Measurements from ENCODE around the gene TNFRSF1B. TPM values are rescaled to one million over a fixed set of nuclear protein-coding genes. Genes with fewer than 3 reads are reported as not detected.

The TNFRSF1B gene
- total RNA-seq, 1 donor from 2014 or later, result 5.1 TPM

- peak overlapping the region; percentile 68 for H3K4me3 Mint-ChIP-seq (ENCODE audit: unreplicated experiment)
- no peak for TF ChIP-seq CTCF (IDR thresholded peaks at IDR 0.05; ENCODE audit: partially characterized antibody, unreplicated experiment)
- no peaks in the 10 kb centered on the region for H3K36me3 Mint-ChIP-seq (ENCODE audit: unreplicated experiment)
- H3K27ac Mint-ChIP-seq (ENCODE audit: unreplicated experiment), result no peak overlapping the region
- DNase-seq, result no peak
- peaks cover 4% of the 10 kb centered on the region for H3K9me3 Mint-ChIP-seq (ENCODE audit: unreplicated experiment)
- peaks cover 2% of the 10 kb centered on the region for H3K27me3 Mint-ChIP-seq (ENCODE audit: unreplicated experiment)
- H3K4me1 Mint-ChIP-seq (ENCODE audit: low read depth, unreplicated experiment), result no peaks in the 10 kb centered on the region
These were observed 62.6 kb downstream of the TNFRSF1B start for GRCh38 chr1:12229386-12229834.

GRCh38 chr1:12229835-12230548, 63.2 kb downstream of the TNFRSF1B start, which contains the start of gene VPS13D:
VPS13D (plus strand) TSS chr1:12230030; CDS start chr1:12234267, 4,237 bp downstream.
- Mint-ChIP-seq H3K4me3 (ENCODE audit: unreplicated experiment) (peak within 1 kb of the TSS; percentile 84), H3K4me1 (ENCODE audit: low read depth, unreplicated experiment) (no peaks in the 10 kb centered on the region), H3K27me3 (ENCODE audit: unreplicated experiment) (peaks cover 2% of the 10 kb centered on the region), H3K27ac (ENCODE audit: unreplicated experiment) (no peak within 1 kb of the TSS), H3K36me3 (ENCODE audit: unreplicated experiment) (no peaks in the 10 kb centered on the region), H3K9me3 (ENCODE audit: unreplicated experiment) (peaks cover 4% of the 10 kb centered on the region)
- peak; percentile 90 for DNase-seq
- peak; percentile 98 for TF ChIP-seq CTCF (IDR thresholded peaks at IDR 0.05; ENCODE audit: partially characterized antibody, unreplicated experiment)

- H3K4me3 Mint-ChIP-seq (ENCODE audit: unreplicated experiment), result peak overlapping the region; percentile 84
- H3K27me3 Mint-ChIP-seq (ENCODE audit: unreplicated experiment), result peaks cover 2% of the 10 kb centered on the region
- peaks cover 4% of the 10 kb centered on the region for H3K9me3 Mint-ChIP-seq (ENCODE audit: unreplicated experiment)
- DNase-seq, result peak; percentile 27
- no peaks in the 10 kb centered on the region for H3K4me1 Mint-ChIP-seq (ENCODE audit: low read depth, unreplicated experiment)
- H3K36me3 Mint-ChIP-seq (ENCODE audit: unreplicated experiment), result no peaks in the 10 kb centered on the region
- H3K27ac Mint-ChIP-seq (ENCODE audit: unreplicated experiment), result no peak overlapping the region
- TF ChIP-seq CTCF (IDR thresholded peaks at IDR 0.05; ENCODE audit: partially characterized antibody, unreplicated experiment), result no peak
These were observed 63.9 kb downstream of the TNFRSF1B start for GRCh38 chr1:12230549-12231275.

GRCh38 chr1:12231276-12231595, 64.4 kb downstream of the TNFRSF1B start:
- H3K27me3 Mint-ChIP-seq (ENCODE audit: unreplicated experiment), result peaks cover 2% of the 10 kb centered on the region
- no peaks in the 10 kb centered on the region for H3K36me3 Mint-ChIP-seq (ENCODE audit: unreplicated experiment)
- DNase-seq, result no peak
- no peaks in the 10 kb centered on the region for H3K4me1 Mint-ChIP-seq (ENCODE audit: low read depth, unreplicated experiment)
- H3K9me3 Mint-ChIP-seq (ENCODE audit: unreplicated experiment), result peaks cover 4% of the 10 kb centered on the region
- no peak for TF ChIP-seq CTCF (IDR thresholded peaks at IDR 0.05; ENCODE audit: partially characterized antibody, unreplicated experiment)
- peak overlapping the region; percentile 18 for H3K4me3 Mint-ChIP-seq (ENCODE audit: unreplicated experiment)
- H3K27ac Mint-ChIP-seq (ENCODE audit: unreplicated experiment), result no peak overlapping the region

- TF ChIP-seq CTCF (IDR thresholded peaks at IDR 0.05; ENCODE audit: partially characterized antibody, unreplicated experiment), result no peak
- Mint-ChIP-seq H3K36me3 (ENCODE audit: unreplicated experiment) (no peaks in the 10 kb centered on the region), H3K4me1 (ENCODE audit: low read depth, unreplicated experiment) (no peaks in the 10 kb centered on the region), H3K27ac (ENCODE audit: unreplicated experiment) (no peak overlapping the region), H3K9me3 (ENCODE audit: unreplicated experiment) (peaks cover 4% of the 10 kb centered on the region), H3K27me3 (ENCODE audit: unreplicated experiment) (peaks cover 2% of the 10 kb centered on the region), H3K4me3 (ENCODE audit: unreplicated experiment) (no peak overlapping the region)
- no peak for DNase-seq
These were observed 65.4 kb downstream of the TNFRSF1B start for GRCh38 chr1:12232221-12232620.
